ENCODE measurements around the gene TET2.

DNA sequence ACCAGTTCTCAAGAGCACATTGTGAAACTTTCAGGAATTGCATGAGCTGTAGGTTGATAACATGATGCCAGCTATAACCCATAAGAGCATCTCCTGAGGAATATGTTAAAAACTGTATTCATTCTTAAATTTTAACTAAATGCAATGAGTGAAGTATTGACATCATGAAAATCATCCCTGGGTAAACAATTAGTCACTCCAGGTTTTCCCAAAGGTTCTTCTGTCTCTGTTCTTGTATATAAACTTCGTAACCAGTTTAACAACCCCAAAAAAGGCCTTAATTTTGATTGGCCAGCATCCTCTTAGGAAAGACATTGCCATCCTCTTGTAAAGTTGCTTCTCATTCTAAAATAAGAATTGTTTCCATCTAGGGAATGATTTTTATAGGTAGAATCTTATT is 80.4 kb downstream of the TET2 start:
- TF ChIP-seq CTCF (conservative IDR thresholded peaks at IDR 0.05; ENCODE audit: low read depth, low read length) (no peak), RFX5 (IDR thresholded peaks at IDR 0.05; ENCODE audit: low read depth, low read length) (no peak), BHLHE40 (IDR thresholded peaks at IDR 0.05; ENCODE audit: low read depth, low read length) (no peak), CEBPB (IDR thresholded peaks at IDR 0.05; ENCODE audit: low read depth, low read length) (no peak), POLR2A (IDR thresholded peaks at IDR 0.05; ENCODE audit: low read depth, low read length) (no peak), NFE2L2 (IDR thresholded peaks at IDR 0.05; ENCODE audit: low read depth, low read length) (no peak), RAD21 (IDR thresholded peaks at IDR 0.05; ENCODE audit: low read length) (no peak), MAFK (IDR thresholded peaks at IDR 0.05; ENCODE audit: low read depth, low read length) (no peak)
